ENCODE results near the gene RPL31. TPM values are rescaled to one million over a fixed set of nuclear protein-coding genes. Genes with fewer than 3 reads are reported as not detected.
"Not testable (repeated sequence)": the region's sequence is repeated elsewhere in the genome, so short reads cannot be mapped to it uniquely, and the experiment has no call there.

The RPL31 gene
- total RNA-seq, 1 donor from 2014 or later, result 1,183 TPM

- ATAC-seq, result no peak
- intact Hi-C loops (cut with DNase I), result no loop called here
- no peak for DNase-seq (ENCODE audit: low spot score)
Measured at GRCh38 chr2:101045330-101045729, 43.2 kb downstream of the RPL31 start.

- ATAC-seq (peak; percentile 39), DNase-seq (ENCODE audit: low spot score) (no peak)
- intact Hi-C loops (cut with DNase I), result no loop called here
Measured at GRCh38 chr2:101047075-101047766, 45.1 kb downstream of the RPL31 start.

- DNase-seq (ENCODE audit: low spot score) (no peak), ATAC-seq (peak; percentile 90)
- intact Hi-C loops (cut with DNase I), result no loop called here
Measured at GRCh38 chr2:101047774-101048173, 45.7 kb downstream of the RPL31 start.

- DNase-seq (ENCODE audit: low spot score) (no peak), ATAC-seq (no peak)
- intact Hi-C loops (cut with DNase I), result no loop called here
Measured at GRCh38 chr2:101048756-101049155, 46.7 kb downstream of the RPL31 start.

GRCh38 chr2:101050886-101051285, 48.8 kb downstream of the RPL31 start:
- ATAC-seq; intact Hi-C loops (cut with DNase I); DNase-seq (ENCODE audit: low spot score): not testable (repeated sequence)

DNA sequence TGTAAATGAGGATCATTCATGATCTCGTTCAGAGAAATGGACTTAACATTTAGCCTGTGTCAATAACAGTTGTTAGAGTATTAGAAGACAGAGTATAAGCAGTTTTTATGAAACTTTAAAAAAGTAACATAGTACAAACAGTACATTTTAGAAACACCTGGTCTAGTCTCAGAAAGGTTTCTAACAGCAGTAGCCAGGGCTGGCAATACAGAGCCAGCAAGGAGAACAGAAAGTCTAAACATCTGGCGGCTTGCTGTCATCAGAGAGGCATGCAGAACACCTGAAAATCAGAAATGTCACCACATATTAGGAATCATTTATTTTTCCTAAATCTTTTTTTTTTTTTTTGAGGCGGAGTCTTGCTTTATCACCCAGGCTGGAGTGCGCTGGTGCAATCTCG, 50.1 kb downstream of the RPL31 start:
- intact Hi-C loops (cut with DNase I), result no loop called here
- ATAC-seq (no peak), DNase-seq (ENCODE audit: low spot score) (no peak)

DNA sequence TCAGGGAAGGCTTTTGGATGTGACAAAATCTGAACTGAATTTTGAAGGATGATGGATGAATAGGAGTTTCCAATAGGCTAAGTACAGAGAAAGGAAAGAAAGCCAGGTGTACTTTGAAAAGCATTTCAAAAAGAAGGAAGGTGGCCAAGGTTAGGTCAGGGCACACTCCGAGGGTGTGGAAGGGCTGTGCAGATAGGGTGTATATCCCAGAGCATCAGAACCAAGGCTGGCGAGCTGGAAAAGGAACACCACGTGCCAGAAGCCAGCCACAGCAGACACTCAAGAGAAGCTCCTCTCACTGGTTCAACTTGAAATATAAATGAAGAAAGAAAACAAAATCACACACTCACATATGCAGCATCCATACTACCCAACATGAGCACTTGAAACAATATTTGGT, 51.0 kb downstream of the RPL31 start:
- DNase-seq (ENCODE audit: low spot score) (no peak), ATAC-seq (no peak)
- intact Hi-C loops (cut with DNase I), result no loop called here

Other genes with a start within 250 kb of the RPL31 start
- 17.5 TPM for gene NPAS2, start 182.2 kb upstream of the RPL31 start, total RNA-seq
- 20.1 TPM for gene TBC1D8, start 149.1 kb downstream of the RPL31 start, total RNA-seq